Prostate gland (tissue), 2 donors: ENCODE results near the gene XPR1.

Experiments used
- CTCF ChIP-seq, 4 experiments: fragments of 200-600 bp in 2 of 4; fragments of 450-650 bp in 2 of 4; sonication (generic) in 2 of 4; IDR thresholded peaks; 1 replicate in 3 of 4; 2 replicates in 1 of 4; pipeline ENCODE4 v1.5.1; 2016 to 2019; ENCODE audit warnings: antibody characterized with exemption in 4 of 4, mild to moderate bottlenecking in 2 of 4, moderate library complexity in 2 of 4
- POLR2A ChIP-seq: fragments of 450-650 bp; IDR thresholded peaks from one replicate; pipeline ENCODE4 v1.6.1; 2016; ENCODE audit warnings: antibody characterized with exemption, mild to moderate bottlenecking
- POLR2AphosphoS5 ChIP-seq: sonication (generic); formaldehyde crosslinking; IDR thresholded peaks from one replicate; pipeline ENCODE4 v1.6.1; 2017; ENCODE audit warnings: antibody characterized with exemption

GRCh38 chr1:180926164-180926981 is 294.6 kb downstream of the XPR1 start:
- TF ChIP-seq POLR2A = no peak
- TF ChIP-seq CTCF (IDR thresholded peaks at IDR 0.05) = no peak
- no peak for TF ChIP-seq POLR2AphosphoS5
